Uterus (tissue), 4 donors: ENCODE results near the gene GAPDHS. TPM values are rescaled to one million over a fixed set of nuclear protein-coding genes. Genes with fewer than 3 reads are reported as not detected.

Experiments
- DNase-seq, 2 donors: peaks; one replicate each; pipeline ENCODE4 v3.0.0-alpha.2; 2019 to 2020
- H3K27ac ChIP-seq, 2 donors: fragments of 200-600 bp; sonication (generic); 1 replicate in 1 of 2; 2 replicates in 1 of 2; pipeline ENCODE4 v1.5.1; 2016 to 2018
- H3K27me3 ChIP-seq, 2 donors: fragments of 200-600 bp; sonication (generic); one replicate each; pipeline ENCODE4 v1.5.1; 2018 to 2019; ENCODE audit warnings: control low read depth in 1 of 2
- H3K36me3 ChIP-seq, 2 donors: fragments of 200-600 bp; sonication (generic); one replicate each; pipeline ENCODE4 v1.5.1; 2019; ENCODE audit warnings: control low read depth in 1 of 2
- H3K4me1 ChIP-seq, 2 donors: fragments of 200-600 bp; sonication (generic); one replicate each; pipeline ENCODE4 v1.5.1; 2018 to 2019; ENCODE audit warnings: control low read depth in 1 of 2
- H3K4me3 ChIP-seq, 2 donors: fragments of 200-600 bp; sonication (generic); 1 replicate in 1 of 2; 2 replicates in 1 of 2; pipeline ENCODE4 v1.5.1; 2018 to 2019; ENCODE audit warnings: mild to moderate bottlenecking in 1 of 2
- H3K9me3 ChIP-seq, 2 donors: fragments of 200-600 bp; sonication (generic); one replicate each; pipeline ENCODE4 v1.5.1; 2019; ENCODE audit warnings: control low read depth in 1 of 2
- POLR2A ChIP-seq, 2 donors: fragments of 450-650 bp; IDR thresholded peaks; one replicate each; pipeline ENCODE4 v1.6.1; 2016; ENCODE audit warnings: antibody characterized with exemption in 2 of 2, mild to moderate bottlenecking in 1 of 2, moderate library complexity in 1 of 2
- intact Hi-C: fragments of 100-400 bp; cut with DNase I; formaldehyde crosslinking; loops from one replicate; pipeline ENCODE4 v1.15.1; 2023; ENCODE audit warnings: low total_unique reads
- total RNA-seq, 4 donors: library from RNA; depleted of rRNA in 3 of 4; stranded (reverse); fragments of >200 nt in 3 of 4; gene quantifications; one replicate each; pipeline versions ENCODE4 v1.1.0 to v1.2.4, GENCODE V29; 2014 to 2023
- TF ChIP-seq, protein P1 (sequence below), 4 experiments: fragments of 200-600 bp in 2 of 4; fragments of 450-650 bp in 2 of 4; sonication (generic) in 2 of 4; IDR thresholded peaks; one replicate each; pipeline ENCODE4 v1.5.1; 2016 to 2019; ENCODE audit warnings: antibody characterized with exemption in 4 of 4, mild to moderate bottlenecking in 2 of 4, moderate library complexity in 1 of 4
- donor health status: DM: yes; HTN: yes; CAD: no.

GAPDHS gene
- total RNA-seq, 4 donors from 2014 or later, result not detected

DNA sequence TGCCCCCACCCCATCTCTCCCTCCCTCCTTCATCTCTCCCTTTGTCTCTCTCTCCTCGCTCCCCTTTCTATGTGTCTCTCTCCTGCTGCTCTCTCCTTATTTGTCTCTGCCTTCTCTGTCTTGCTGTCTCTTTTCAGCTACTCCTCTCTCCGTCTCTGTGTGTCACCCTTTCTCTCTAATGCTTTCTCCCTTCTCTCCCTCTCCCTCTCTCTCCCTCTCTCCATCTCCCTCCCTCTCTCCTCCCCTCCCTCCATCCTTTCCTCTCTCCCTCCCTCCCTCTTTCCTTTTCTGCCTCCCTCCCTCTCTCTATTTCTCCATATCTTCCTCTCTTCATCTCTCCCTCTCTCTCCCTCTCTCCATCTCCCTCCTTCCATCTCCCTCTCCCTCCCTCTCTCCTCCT, 29.5 kb downstream of the GAPDHS start:
- no peak for TF ChIP-seq POLR2A (IDR thresholded peaks at IDR 0.05)
- TF ChIP-seq, protein P1, sequence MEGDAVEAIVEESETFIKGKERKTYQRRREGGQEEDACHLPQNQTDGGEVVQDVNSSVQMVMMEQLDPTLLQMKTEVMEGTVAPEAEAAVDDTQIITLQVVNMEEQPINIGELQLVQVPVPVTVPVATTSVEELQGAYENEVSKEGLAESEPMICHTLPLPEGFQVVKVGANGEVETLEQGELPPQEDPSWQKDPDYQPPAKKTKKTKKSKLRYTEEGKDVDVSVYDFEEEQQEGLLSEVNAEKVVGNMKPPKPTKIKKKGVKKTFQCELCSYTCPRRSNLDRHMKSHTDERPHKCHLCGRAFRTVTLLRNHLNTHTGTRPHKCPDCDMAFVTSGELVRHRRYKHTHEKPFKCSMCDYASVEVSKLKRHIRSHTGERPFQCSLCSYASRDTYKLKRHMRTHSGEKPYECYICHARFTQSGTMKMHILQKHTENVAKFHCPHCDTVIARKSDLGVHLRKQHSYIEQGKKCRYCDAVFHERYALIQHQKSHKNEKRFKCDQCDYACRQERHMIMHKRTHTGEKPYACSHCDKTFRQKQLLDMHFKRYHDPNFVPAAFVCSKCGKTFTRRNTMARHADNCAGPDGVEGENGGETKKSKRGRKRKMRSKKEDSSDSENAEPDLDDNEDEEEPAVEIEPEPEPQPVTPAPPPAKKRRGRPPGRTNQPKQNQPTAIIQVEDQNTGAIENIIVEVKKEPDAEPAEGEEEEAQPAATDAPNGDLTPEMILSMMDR (IDR thresholded peaks at IDR 0.05), result no peak
- intact Hi-C loops, result no loop called here
- Histone ChIP-seq H3K4me1 (peaks cover 0 to 2% of the 10 kb centered on the region in 2 donors), H3K36me3 (no peaks in the 10 kb centered on the region), H3K4me3 (no peak overlapping the region), H3K9me3 (no peaks in the 10 kb centered on the region), H3K27me3 (peaks cover 9 to 15% of the 10 kb centered on the region in 2 donors), H3K27ac (no peak overlapping the region)
- no peak for DNase-seq

DNA sequence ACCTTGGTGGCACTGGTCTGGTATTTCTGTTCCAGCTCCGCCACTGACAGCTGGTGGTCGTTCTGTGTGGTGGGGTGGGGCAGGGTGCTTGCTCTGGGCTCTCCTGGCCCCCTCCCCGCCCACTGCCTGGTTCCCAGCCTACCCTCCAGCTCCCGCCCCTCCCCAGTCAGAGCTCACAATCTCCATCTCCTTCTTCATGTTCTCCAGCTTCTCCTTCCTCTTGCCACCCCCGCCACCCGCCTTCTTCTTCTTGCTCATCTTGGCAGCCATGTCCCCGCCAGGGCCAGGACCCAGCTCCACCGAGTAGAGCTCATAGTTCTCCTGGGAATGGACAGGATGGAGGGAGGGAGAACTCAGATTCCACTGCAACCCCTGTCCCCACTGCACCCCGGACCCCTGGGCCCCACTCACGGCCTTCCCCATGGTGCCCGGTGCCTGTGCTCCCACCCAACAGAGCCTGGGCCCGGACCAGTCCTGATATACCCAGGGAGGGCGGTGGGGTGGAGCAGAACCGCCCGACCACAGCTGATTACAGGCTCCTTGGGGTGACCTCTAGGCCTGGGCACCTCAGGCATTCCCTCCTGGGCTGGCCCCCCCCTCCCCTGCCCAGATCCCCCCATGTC, 30.1 kb downstream of the GAPDHS start, which contains the start of gene ATP4A:
ATP4A (minus strand) TSS at position 452 of the 623 bp plus-strand sequence; CDS start at position 423, 29 bp downstream.
- Histone ChIP-seq H3K9me3 (no peaks in the 10 kb centered on the region), H3K27ac (no peak within 1 kb of the TSS), H3K36me3 (no peaks in the 10 kb centered on the region), H3K4me3 (no peak within 1 kb of the TSS), H3K4me1 (no peaks in the 10 kb centered on the region), H3K27me3 (peaks cover 3 to 12% of the 10 kb centered on the region in 2 donors)
- no peak for DNase-seq
- TF ChIP-seq, protein P1 (IDR thresholded peaks at IDR 0.05), result no peak
- no peak for TF ChIP-seq POLR2A (IDR thresholded peaks at IDR 0.05)
- intact Hi-C loops, result no loop called here

DNA sequence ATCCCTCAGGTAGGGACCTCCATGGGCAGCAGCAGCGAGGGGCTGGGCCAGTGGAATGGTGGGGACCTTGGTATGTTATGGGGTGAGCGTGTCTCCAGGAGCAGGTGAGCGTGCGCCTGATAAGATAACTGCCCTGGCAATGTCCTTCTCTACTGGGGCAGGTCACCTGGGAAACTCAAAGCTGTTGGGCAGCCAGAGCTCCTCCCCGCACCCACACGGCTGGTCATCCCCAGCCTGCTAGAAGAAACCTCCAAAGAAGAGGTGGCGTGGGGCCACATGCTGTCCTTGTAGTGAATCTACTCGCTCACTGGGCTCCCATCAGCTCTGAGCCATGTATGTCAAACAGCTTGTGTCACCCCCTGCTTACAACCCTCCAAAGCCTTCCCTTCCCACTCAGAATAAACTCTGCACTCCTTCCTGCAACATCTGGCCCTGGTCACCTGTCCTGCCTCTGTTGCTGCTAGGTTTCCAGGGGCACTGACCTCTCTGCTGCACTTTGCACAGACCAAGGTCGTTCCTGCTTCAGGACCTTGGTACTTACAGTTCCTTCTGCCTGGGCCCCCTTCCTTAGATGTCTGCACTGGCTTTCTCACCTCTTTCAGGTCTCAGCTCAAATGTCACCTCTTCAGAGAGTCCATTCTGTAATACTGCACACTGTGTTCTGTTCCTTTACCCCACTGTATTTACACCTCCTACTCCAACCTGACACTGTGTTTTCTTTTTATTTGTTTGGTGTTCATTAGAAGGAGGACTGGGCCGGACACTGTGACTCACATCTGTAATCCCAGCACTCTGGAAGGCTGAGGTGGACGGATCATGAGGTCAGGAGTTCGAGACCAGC, 32.0 kb downstream of the GAPDHS start:
- H3K4me1 ChIP-seq, result no peaks in the 10 kb centered on the region
- no peak overlapping the region for H3K27ac ChIP-seq
- no peaks in the 10 kb centered on the region for H3K27me3 ChIP-seq
- DNase-seq, result no peak
- H3K36me3 ChIP-seq, result no peaks in the 10 kb centered on the region
- TF ChIP-seq, protein P1 (IDR thresholded peaks at IDR 0.05), result no peak
- TF ChIP-seq POLR2A (IDR thresholded peaks at IDR 0.05), result no peak
- H3K4me3 ChIP-seq, result no peak overlapping the region
- intact Hi-C loops, result no loop called here
- H3K9me3 ChIP-seq, result no peaks in the 10 kb centered on the region

DNA sequence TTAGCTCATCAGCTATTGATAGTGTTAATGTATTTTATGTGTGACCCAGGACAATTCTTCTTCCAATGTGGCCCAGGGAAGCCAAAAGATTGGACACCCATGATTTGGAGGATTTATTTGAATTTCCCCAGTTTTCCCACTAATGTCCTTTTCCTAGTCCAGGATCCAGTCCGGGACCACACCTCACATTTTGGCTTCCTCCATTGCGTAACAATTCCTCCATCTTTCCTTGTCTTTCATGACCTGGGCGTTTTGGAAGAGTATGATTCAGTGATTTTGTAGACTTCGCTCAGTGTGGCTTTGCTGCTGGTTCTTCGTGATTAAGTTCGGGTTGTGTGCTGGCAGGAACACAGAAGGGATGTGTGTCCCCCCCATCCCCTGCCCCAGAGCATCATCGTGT, 33.5 kb downstream of the GAPDHS start:
- no peaks in the 10 kb centered on the region for H3K4me1 ChIP-seq
- no peak overlapping the region for H3K27ac ChIP-seq
- TF ChIP-seq, protein P1 (IDR thresholded peaks at IDR 0.05), result no peak
- TF ChIP-seq POLR2A (IDR thresholded peaks at IDR 0.05), result no peak
- no peaks in the 10 kb centered on the region for H3K9me3 ChIP-seq
- intact Hi-C loops, result no loop called here
- H3K4me3 ChIP-seq, result no peak overlapping the region
- H3K27me3 ChIP-seq, result no peaks in the 10 kb centered on the region
- DNase-seq, result no peak
- no peaks in the 10 kb centered on the region for H3K36me3 ChIP-seq

DNA sequence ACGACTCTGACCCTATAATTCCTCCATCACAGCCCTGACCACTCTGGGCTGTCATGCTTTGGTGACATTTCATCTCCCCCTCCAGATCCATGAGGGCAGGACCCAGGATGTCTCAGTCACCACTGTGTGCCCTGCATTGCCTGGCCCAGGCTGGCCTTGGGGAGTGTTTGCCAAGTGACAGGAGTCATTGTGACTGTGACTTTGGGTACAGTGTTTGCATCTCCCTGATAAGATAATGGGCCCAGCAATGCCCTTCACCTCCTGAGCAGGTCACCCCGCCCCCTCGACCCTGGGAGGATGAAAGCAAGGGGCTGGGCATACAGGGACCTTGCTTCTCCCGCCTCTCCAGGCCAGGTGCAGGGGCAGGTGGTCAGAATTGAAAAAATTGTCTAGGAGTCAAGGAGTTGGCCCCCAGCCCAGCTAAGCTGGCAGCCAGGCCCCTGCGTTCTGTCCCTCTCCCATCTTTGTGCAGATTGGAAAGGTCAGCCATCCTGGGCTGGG, 36.1 kb downstream of the GAPDHS start:
- no peaks in the 10 kb centered on the region for H3K36me3 ChIP-seq
- H3K9me3 ChIP-seq, result no peaks in the 10 kb centered on the region
- H3K27me3 ChIP-seq, result no peaks in the 10 kb centered on the region
- H3K27ac ChIP-seq, result no peak overlapping the region
- H3K4me1 ChIP-seq, result no peaks in the 10 kb centered on the region
- no peak for DNase-seq
- TF ChIP-seq, protein P1 (IDR thresholded peaks at IDR 0.05), result no peak
- no peak for TF ChIP-seq POLR2A (IDR thresholded peaks at IDR 0.05)
- intact Hi-C loops, result no loop called here
- no peak overlapping the region for H3K4me3 ChIP-seq
